HG02798 (cell line): ENCODE measurements around the gene LPCAT2.

Experiments
- ATAC-seq: cut with Tn5 transposase; IDR thresholded peaks from one replicate; pipeline ENCODE4 v1.9.1; 2021; ENCODE audit warnings: mild to moderate bottlenecking; ENCODE audit not compliant: unreplicated experiment, poor library complexity

Gene LPCAT2

DNA sequence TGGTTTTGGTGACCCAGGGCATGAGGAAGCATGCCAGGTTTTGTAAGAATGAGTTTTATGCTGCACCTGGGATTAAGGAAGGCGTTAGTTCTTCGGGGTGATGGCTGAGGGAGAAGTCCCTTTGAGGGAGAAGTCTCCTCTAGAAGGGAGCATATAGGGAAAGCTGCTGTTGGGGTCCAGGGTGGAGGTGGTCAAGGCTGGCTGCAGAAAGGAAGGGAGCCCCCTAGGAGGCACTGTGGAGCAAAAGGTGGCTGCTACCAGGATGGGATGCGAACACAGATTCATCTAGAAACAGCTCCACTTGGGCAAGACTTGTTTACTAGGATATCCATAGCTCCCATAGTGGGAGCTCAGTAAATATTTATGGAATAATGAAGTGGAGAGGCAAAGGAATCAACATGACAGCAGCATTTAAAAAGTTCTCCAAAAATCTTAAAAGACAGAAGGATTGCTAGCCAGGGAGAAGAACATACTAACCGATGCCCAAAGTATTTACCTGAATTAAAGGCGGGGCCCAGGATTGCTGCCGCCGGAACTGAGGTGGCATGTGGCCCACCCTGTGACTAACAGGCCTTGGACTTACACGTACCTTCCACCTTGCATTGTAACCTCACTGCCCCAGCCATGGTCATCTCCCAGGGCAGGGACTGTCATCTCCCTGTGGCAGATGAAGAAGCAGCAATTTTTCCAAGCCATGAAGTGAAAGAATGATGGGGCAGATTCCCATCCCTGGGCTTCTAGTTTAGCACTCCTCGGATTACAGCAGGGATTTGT is 7.1 kb upstream of the LPCAT2 start:
- ATAC-seq, result no peak

- no peak for ATAC-seq
These were observed 6.0 kb upstream of the LPCAT2 start for GRCh38 chr16:55502801-55503366.

DNA sequence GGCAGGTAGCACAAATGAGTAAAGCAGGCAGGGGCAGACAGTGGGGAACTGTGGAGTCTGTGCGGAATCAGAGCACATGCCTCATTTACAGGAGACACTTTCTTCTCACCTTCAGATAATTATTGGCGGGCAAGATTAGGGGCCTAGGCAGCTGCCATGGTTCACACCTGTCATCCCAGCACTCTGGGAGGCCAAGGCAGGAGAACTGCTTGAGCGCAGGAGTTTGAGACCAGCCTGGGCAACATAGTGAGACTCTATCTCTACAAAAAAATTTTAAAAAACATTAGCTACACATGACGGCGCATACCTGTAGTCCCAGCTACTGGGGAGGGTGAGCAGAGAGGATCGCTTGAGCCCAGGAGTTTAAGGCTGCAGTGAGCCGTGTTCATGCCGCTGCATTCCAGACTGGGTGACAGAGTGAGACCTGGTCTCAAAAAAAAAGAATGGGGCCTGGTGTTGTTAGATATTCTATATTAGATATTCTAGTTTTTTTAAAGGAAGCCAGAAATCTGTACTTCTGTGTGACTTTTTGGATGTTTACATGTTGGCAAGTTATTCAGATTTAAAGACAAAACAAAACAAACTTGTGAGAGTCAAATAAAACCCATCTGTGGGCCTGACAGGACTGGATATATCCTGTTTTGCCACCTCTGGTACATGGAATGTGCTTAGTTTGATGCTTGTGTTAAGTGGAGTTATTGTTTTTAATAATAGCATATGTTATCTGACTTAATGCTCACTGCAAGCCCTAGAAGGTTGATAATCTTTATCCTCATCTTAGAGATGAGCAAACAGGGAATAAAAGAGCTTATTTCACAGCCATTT is 4.9 kb upstream of the LPCAT2 start:
- ATAC-seq, result no peak

DNA sequence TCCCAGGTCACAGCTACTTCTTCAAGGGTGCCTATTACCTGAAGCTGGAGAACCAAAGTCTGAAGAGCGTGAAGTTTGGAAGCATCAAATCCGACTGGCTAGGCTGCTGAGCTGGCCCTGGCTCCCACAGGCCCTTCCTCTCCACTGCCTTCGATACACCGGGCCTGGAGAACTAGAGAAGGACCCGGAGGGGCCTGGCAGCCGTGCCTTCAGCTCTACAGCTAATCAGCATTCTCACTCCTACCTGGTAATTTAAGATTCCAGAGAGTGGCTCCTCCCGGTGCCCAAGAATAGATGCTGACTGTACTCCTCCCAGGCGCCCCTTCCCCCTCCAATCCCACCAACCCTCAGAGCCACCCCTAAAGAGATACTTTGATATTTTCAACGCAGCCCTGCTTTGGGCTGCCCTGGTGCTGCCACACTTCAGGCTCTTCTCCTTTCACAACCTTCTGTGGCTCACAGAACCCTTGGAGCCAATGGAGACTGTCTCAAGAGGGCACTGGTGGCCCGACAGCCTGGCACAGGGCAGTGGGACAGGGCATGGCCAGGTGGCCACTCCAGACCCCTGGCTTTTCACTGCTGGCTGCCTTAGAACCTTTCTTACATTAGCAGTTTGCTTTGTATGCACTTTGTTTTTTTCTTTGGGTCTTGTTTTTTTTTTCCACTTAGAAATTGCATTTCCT is 3.4 kb upstream of the LPCAT2 start:
- ATAC-seq, result no peak

DNA sequence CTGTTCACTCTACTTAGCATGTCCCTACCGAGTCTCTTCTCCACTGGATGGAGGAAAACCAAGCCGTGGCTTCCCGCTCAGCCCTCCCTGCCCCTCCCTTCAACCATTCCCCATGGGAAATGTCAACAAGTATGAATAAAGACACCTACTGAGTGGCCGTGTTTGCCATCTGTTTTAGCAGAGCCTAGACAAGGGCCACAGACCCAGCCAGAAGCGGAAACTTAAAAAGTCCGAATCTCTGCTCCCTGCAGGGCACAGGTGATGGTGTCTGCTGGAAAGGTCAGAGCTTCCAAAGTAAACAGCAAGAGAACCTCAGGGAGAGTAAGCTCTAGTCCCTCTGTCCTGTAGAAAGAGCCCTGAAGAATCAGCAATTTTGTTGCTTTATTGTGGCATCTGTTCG is 2.8 kb upstream of the LPCAT2 start:
- ATAC-seq, result no peak

DNA sequence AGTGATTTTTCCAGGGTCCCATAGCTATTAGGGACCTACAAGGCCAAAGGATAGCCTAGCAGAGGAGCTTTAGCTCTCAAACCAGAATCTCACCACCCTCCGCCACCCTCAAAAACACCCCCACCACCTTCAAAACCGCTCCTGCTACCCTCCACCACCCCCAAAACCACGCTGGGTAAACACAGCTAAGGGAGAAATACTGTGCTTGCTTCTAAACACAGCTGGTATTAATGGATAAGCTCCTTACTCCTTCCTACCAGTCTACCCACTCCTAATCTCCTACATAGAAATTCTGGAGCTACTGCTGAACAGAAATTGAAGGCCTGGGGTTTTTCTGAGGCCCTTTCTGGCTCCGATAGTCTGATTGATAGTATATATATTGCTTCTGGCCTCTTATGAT is 2.2 kb upstream of the LPCAT2 start:
- ATAC-seq, result no peak

- no peak for ATAC-seq
These were observed 476 bp upstream of the LPCAT2 start for GRCh38 chr16:55508271-55508921.

GRCh38 chr16:55510185-55510805 is 1.4 kb downstream of the LPCAT2 start:
- ATAC-seq, result no peak

DNA sequence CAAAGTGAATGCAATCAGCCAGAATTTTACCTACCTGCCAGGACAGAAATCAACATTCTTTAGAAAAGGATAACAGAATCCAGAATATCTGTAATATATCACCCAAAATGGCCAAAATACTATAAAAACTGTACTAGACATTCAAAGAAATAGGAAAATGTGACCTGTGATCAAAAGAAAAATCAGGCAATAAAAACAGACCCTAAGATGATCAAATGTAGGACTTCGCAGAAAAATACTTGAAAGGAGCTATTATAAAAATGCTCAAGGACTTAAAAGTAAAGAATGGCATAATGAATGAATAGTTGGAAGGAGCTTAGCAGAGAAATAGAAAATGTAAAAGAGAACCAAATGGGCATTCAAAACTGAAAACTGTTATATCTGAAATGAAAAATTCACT is 4.1 kb downstream of the LPCAT2 start:
- no peak for ATAC-seq

DNA sequence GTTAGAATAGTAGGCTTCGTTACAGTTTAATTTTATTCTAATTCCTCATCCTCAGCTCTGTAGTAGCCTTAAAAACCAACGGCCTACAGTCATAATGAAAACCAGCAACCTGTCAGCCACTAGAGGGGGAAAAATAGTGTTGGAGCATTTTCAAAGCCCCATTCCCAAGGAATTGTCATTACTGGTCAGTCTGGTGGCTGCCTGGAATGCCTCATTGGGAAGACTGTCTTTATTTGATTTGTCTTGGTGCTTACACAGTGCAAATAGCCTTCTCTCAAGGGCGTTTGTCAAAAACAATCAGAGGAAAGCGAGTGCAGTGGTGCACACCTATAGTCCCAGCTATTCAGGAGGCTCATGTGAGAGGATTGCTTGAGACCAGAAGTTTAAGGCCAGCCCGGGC is 4.7 kb downstream of the LPCAT2 start:
- ATAC-seq, result no peak

DNA sequence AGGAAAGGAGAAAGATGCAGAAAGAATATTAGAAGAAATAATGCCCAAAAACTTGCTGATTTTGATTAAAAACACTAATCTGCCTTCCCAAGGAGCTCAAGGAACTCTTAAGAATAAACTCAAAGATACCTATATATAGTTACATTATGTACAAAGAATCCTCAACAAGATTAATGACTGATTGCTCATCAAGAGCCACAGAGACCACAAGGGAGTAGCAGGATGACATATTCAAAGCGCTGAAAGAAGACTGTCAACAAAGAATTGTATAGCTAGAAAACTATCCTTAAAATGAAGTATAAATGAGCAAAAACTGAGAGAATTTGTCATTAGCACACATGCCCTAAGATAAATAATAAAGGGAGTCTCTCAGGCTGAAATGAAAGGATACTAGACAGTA is 6.2 kb downstream of the LPCAT2 start:
- no peak for ATAC-seq

DNA sequence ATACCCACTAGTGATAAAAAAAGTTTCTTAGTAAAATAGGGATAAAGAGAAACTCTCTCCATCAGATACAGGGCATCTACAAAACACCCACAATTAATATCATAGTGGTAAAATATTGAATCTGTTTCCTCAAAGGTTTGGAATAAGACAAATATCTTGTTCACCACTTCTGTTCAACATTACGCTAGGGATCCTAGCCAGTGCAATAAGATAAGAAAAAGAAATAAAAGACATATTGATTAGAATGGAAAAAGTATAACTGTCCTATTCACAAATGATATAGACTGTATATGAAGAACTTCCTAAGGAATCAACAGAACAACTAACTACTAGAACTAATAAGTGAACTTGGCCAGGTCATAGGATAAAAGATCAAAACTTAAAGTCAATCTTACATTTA is 12.9 kb downstream of the LPCAT2 start:
- no peak for ATAC-seq

- ATAC-seq, result no peak
These were observed 17.6 kb downstream of the LPCAT2 start for GRCh38 chr16:55526441-55526840.

- no peak for ATAC-seq
These were observed 19.0 kb downstream of the LPCAT2 start for GRCh38 chr16:55527885-55528284.

- ATAC-seq, result no peak
These were observed 20.1 kb downstream of the LPCAT2 start for GRCh38 chr16:55529018-55529417.

DNA sequence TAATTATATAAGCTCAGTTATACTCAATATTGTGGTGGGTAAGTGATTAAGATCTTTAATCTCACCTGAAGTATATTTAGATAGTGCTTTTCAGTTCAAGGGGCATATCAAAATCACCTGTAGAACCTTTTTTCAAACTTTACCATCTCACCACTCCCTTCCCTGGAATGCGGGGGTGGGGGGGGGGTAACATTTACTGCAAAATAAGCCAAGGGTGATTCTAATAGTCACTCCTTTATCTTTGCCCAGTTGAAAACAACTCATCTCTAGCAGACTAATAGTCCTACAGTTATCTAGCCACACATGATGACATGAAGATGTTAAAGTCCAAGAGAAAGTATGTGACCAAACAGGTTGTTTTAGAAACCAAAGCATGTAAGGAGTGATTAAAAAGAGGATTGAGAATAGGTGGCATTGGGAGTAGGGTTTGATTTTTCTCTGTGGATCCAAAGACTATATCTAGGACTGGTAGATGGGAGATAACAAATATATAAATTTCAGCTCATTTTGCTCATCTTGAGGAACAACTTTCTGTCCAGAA is 21.5 kb downstream of the LPCAT2 start:
- ATAC-seq, result no peak

DNA sequence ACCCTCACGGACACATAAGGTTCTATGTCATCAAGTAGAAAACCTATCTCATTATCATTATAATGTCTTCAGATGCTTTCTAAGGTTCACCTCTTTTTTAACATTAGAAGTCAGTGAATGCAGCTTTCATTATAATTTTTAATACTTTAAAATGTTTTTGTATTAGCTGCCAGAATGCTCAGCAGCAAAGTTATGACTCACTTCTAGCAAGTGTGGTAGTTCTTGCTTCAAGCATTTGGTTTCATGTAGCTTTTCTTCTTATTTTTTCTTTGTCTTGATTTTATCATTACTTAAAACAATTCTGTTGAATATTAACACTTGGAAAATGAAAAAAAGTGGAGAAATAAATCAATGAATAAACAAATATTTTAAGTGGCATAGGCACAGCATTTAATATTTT is 23.4 kb downstream of the LPCAT2 start:
- no peak for ATAC-seq

DNA sequence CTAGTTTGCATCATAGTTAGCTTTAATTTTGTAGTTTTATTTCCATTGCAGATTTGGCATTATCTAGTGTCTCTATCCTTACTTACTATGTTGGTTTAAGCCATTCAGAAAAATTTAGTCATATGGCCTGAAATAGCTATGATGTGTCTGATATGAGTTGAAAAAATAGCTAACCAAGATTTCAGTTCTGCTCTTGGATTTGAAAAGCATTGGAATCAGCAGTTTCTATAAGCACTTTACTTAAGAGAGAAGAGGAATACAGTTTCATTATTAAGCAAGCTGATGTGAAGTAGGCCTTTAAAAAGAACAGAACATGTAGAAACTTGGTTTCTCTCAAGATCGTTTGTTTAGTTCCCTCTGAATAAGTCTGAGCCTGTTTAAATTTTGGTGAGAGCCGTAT is 25.9 kb downstream of the LPCAT2 start:
- no peak for ATAC-seq

GRCh38 chr16:55539049-55539448 is 30.2 kb downstream of the LPCAT2 start:
- ATAC-seq, result no peak

DNA sequence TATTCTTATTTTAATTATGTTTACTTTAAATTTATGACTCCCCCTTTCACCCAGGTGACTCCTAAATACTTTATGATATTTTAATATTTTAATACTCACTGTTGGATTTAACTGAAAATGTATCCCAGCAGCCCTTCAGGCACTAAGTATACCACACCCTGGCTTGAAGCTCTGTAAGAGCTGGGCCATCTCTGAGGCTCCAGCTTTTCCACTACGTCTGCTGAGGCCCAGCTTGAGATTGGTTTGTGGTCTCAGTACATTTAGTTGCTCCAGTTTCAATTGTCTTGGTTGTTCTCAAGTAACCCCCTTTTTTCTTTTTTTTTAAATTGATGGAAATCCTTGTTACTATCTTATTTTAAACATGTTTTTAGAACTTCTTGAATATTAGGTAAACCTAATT is 30.6 kb downstream of the LPCAT2 start:
- ATAC-seq, result no peak
